GM12865 (cell line): ENCODE measurements around the gene LAMC3.

ENCODE experiments used
- DNase-seq: peaks from one replicate; pipeline ENCODE4 v3.0.0; 2010; ENCODE audit warnings: low read depth
- H3K4me3 ChIP-seq: 2 replicates; pipeline ENCODE4 v1.5.1; 2011; ENCODE audit warnings: mild to moderate bottlenecking, low read depth, low read length, control low read depth
- CTCF ChIP-seq: IDR thresholded peaks from 2 replicates; pipeline ENCODE4 v1.5.1; 2011; ENCODE audit warnings: low read length, control low read depth, low read depth, inconsistent platforms; ENCODE audit not compliant: insufficient read depth; ENCODE audit errors: missing control alignments

The LAMC3 gene

GRCh38 chr9:131094015-131094414 lies 85.0 kb downstream of the LAMC3 start:
- TF ChIP-seq CTCF: no peak
- no peak for DNase-seq
- no peak overlapping the region for H3K4me3 ChIP-seq

GRCh38 chr9:131094622-131095021 lies 85.6 kb downstream of the LAMC3 start:
- no peak for DNase-seq
- no peak overlapping the region for H3K4me3 ChIP-seq
- TF ChIP-seq CTCF: no peak

DNA sequence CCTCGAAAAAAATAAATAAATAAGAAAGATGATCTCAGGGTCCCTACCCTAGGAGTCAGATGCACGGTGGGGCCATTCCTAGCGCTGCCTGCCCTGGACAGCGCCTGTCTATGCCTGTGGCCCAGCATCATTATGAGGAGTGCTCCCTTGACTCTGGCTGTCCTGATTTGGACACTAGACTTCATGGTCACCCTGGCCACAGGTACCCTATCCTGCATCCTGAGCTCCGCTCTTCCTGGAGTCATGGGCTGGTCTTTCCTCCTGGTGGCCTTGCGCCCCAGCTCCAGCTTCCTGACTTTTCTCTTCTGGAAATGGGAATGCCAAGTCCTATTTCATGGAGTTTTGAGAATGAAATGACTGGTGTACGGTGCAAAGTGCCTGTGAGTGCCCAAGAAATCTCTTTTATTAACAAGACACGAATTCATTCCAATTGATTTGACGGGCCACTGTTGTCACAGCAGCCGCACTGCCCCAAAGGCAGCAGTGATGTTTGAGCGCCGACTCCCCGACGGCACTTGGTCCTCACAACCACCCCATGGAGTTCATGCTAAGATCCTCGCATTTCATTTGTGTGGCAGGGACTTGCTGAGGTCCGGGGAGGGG lies 86.8 kb downstream of the LAMC3 start:
- no peak for TF ChIP-seq CTCF
- no peak overlapping the region for H3K4me3 ChIP-seq
- no peak for DNase-seq

GRCh38 chr9:131096269-131097125 lies 87.5 kb downstream of the LAMC3 start, which contains the start of gene AIF1L:
Gene AIF1L, plus strand, starts transcription at chr9:131096531. Its CDS starts 99 bp downstream, at chr9:131096630.
- H3K4me3 ChIP-seq: no peak within 1 kb of the TSS
- no peak for TF ChIP-seq CTCF
- DNase-seq: no peak

- no peak overlapping the region for H3K4me3 ChIP-seq
- DNase-seq: no peak
- TF ChIP-seq CTCF: no peak
Measured at GRCh38 chr9:131097126-131097947, 88.4 kb downstream of the LAMC3 start.

- no peak overlapping the region for H3K4me3 ChIP-seq
- no peak for TF ChIP-seq CTCF
- DNase-seq: no peak
Measured at GRCh38 chr9:131097948-131098278, 88.9 kb downstream of the LAMC3 start.
